Caco-2 (cell line): ENCODE results near the gene SLC2A6. TPM values are rescaled to one million over a fixed set of nuclear protein-coding genes. Genes with fewer than 3 reads are reported as not detected.

Source experiments
- BruUV-seq: library from RNA; stranded (reverse); fragments of 400-500 nt; replicated peaks from 2 replicates; lab custom pipeline; 2021; lab: Mats Ljungman, UMichigan
- CTCF ChIA-PET: fragments of 300-600 bp; sonication (Branson Sonifier 250); formaldehyde crosslinking; loops from one replicate; lab custom pipeline; 2022; ENCODE audit warnings: antibody characterized with exemption; lab: Charles Lee
- POLR2A ChIA-PET: fragments of 300-600 bp; sonication (Branson Sonifier 250); formaldehyde crosslinking; loops from one replicate; lab custom pipeline; 2022; ENCODE audit warnings: antibody characterized with exemption; lab: Charles Lee
- DNase-seq, 2 experiments: peaks; one replicate each; pipeline versions ENCODE4 v3.0.0 to v3.0.0-alpha.2; 2020 to 2022
- H3K27me3 ChIP-seq: replicated peaks from 2 replicates; pipeline ENCODE4 v1.6.0; 2011; ENCODE audit warnings: low read length; ENCODE audit not compliant: control insufficient read depth, insufficient read depth
- H3K36me3 ChIP-seq: 2 replicates; pipeline ENCODE4 v1.5.1; 2011; ENCODE audit warnings: low read length; ENCODE audit not compliant: control insufficient read depth, insufficient read depth
- H3K4me1 ChIP-seq: fragments of 250-450 bp; sonication (Bioruptor Pico); 2 replicates; pipeline ENCODE4 v1.5.1; 2020; ENCODE audit warnings: mild to moderate bottlenecking
- H3K4me3 ChIP-seq: 2 replicates; pipeline ENCODE4 v1.5.1; 2011; ENCODE audit warnings: low read depth, mild to moderate bottlenecking, control low read depth, low read length
- H3K9me3 ChIP-seq: fragments of 250-450 bp; sonication (Bioruptor Pico); 2 replicates; pipeline ENCODE4 v1.5.1; 2020; ENCODE audit warnings: mild to moderate bottlenecking, moderate library complexity
- H3K27ac Mint-ChIP-seq: one replicate; pipeline ENCODE4 v1.8.0; 2022; ENCODE audit warnings: mixed read lengths; ENCODE audit not compliant: unreplicated experiment
- H3K27me3 Mint-ChIP-seq: one replicate; pipeline ENCODE4 v1.8.0; 2022; ENCODE audit warnings: mixed read lengths; ENCODE audit not compliant: insufficient read depth, unreplicated experiment
- H3K36me3 Mint-ChIP-seq: one replicate; pipeline ENCODE4 v1.8.0; 2022; ENCODE audit warnings: mild to moderate bottlenecking, mixed read lengths; ENCODE audit not compliant: insufficient read depth, unreplicated experiment
- H3K4me1 Mint-ChIP-seq: one replicate; pipeline ENCODE4 v1.8.0; 2022; ENCODE audit warnings: low read depth, mixed read lengths; ENCODE audit not compliant: unreplicated experiment
- H3K4me3 Mint-ChIP-seq: one replicate; pipeline ENCODE4 v1.8.0; 2022; ENCODE audit warnings: mild to moderate bottlenecking, moderate library complexity, mixed read lengths; ENCODE audit not compliant: unreplicated experiment
- H3K9me3 Mint-ChIP-seq: one replicate; pipeline ENCODE4 v1.8.0; 2022; ENCODE audit warnings: mixed read lengths; ENCODE audit not compliant: unreplicated experiment
- CTCF ChIP-seq, 2 experiments: fragments of 200-600 bp in 1 of 2; IDR thresholded peaks; 1 replicate in 1 of 2; 2 replicates in 1 of 2; pipeline versions ENCODE4 v1.5.1 to v1.8.0; 2011 to 2022; ENCODE audit warnings: antibody characterized with exemption in 1 of 2, control low read depth in 1 of 2, inconsistent platforms in 1 of 2, low read depth in 1 of 2, low read length in 1 of 2, mild to moderate bottlenecking in 1 of 2, moderate library complexity in 1 of 2; ENCODE audit not compliant: insufficient read depth in 1 of 2, severe bottlenecking in 1 of 2, unreplicated experiment in 1 of 2
- intact Hi-C: fragments of 100-400 bp; cut with micrococcal nuclease; formaldehyde crosslinking; loops from one replicate; pipeline ENCODE4 v1.10.0; 2022; ENCODE audit not compliant: unreplicated experiment
- total RNA-seq: library from RNA; stranded (reverse); gene quantifications from 2 replicates; pipeline ENCODE4 v1.2.3, GENCODE V29; 2022

Gene SLC2A6
- total RNA-seq, 1 experiment from 2014 or later: 7.1 TPM

GRCh38 chr9:133519693-133520092 is 40.8 kb upstream of the SLC2A6 start:
- CTCF ChIA-PET: no interaction called here
- no peak for TF ChIP-seq CTCF (IDR thresholded peaks at IDR 0.05; ENCODE audit: insufficient read depth in 1 of 2, low read depth in 1 of 2, low read length in 1 of 2, severe bottlenecking in 1 of 2, unreplicated experiment in 1 of 2)
- H3K9me3 ChIP-seq: no peaks in the 10 kb centered on the region
- H3K36me3 ChIP-seq: no peaks in the 10 kb centered on the region
- no TSS peak for BruUV-seq
- Mint-ChIP-seq H3K27ac (no peak overlapping the region), H3K36me3 (no peaks in the 10 kb centered on the region), H3K27me3 (no peaks in the 10 kb centered on the region), H3K4me3 (no peak overlapping the region), H3K9me3 (no peaks in the 10 kb centered on the region), H3K4me1 (no peaks in the 10 kb centered on the region)
- H3K4me3 ChIP-seq: no peak overlapping the region
- no peaks in the 10 kb centered on the region for H3K27me3 ChIP-seq
- intact Hi-C loops: no loop called here
- no peaks in the 10 kb centered on the region for H3K4me1 ChIP-seq
- no peak for DNase-seq
- POLR2A ChIA-PET: no interaction called here

GRCh38 chr9:133518706-133519449 is 40.0 kb upstream of the SLC2A6 start:
- Histone ChIP-seq H3K36me3 (no peaks in the 10 kb centered on the region), H3K27me3 (no peaks in the 10 kb centered on the region), H3K4me1 (no peaks in the 10 kb centered on the region), H3K9me3 (no peaks in the 10 kb centered on the region), H3K4me3 (no peak overlapping the region)
- intact Hi-C loops: no loop called here
- no peaks in the 10 kb centered on the region for H3K4me1 Mint-ChIP-seq
- H3K36me3 Mint-ChIP-seq: no peaks in the 10 kb centered on the region
- H3K27me3 Mint-ChIP-seq: no peaks in the 10 kb centered on the region
- DNase-seq: no peak
- no peaks in the 10 kb centered on the region for H3K9me3 Mint-ChIP-seq
- H3K4me3 Mint-ChIP-seq: no peak overlapping the region
- no TSS peak for BruUV-seq
- no peak overlapping the region for H3K27ac Mint-ChIP-seq
- no peak for TF ChIP-seq CTCF (IDR thresholded peaks at IDR 0.05; ENCODE audit: insufficient read depth in 1 of 2, low read depth in 1 of 2, low read length in 1 of 2, severe bottlenecking in 1 of 2, unreplicated experiment in 1 of 2)
- POLR2A ChIA-PET: interaction anchor here (0.5 kb wide), 1 partner anchor 344 kb away, joined by 4 read pairs; no protein-coding TSS in a partner anchor
- CTCF ChIA-PET: no interaction called here

GRCh38 chr9:133518200-133518599 is 39.3 kb upstream of the SLC2A6 start:
- BruUV-seq: no TSS peak
- no peak for TF ChIP-seq CTCF (IDR thresholded peaks at IDR 0.05; ENCODE audit: insufficient read depth in 1 of 2, low read depth in 1 of 2, low read length in 1 of 2, severe bottlenecking in 1 of 2, unreplicated experiment in 1 of 2)
- Mint-ChIP-seq H3K4me3 (no peak overlapping the region), H3K9me3 (no peaks in the 10 kb centered on the region), H3K4me1 (no peaks in the 10 kb centered on the region), H3K36me3 (no peaks in the 10 kb centered on the region), H3K27ac (no peak overlapping the region), H3K27me3 (no peaks in the 10 kb centered on the region)
- no peaks in the 10 kb centered on the region for H3K27me3 ChIP-seq
- DNase-seq: no peak
- no peaks in the 10 kb centered on the region for H3K36me3 ChIP-seq
- no peak overlapping the region for H3K4me3 ChIP-seq
- intact Hi-C loops: no loop called here
- ChIA-PET CTCF (no interaction called here), POLR2A (interaction anchor here (0.5 kb wide), 1 partner anchor 344 kb away, joined by 4 read pairs; no protein-coding TSS in a partner anchor)
- no peaks in the 10 kb centered on the region for H3K9me3 ChIP-seq
- no peaks in the 10 kb centered on the region for H3K4me1 ChIP-seq
